Measurements from ENCODE around the gene RABL3. TPM values are rescaled to one million over a fixed set of nuclear protein-coding genes. Genes with fewer than 3 reads are reported as not detected.

The RABL3 gene
- total RNA-seq, 1 experiment from 2014 or later = 3.8 TPM

Other genes starting within 250 kb of the RABL3 start
- 143 and 183 TPM in 2 replicates for gene NDUFB4, start 146.2 kb downstream of the RABL3 start, total RNA-seq (2014; rRNA removed; shearing (Covaris generic); ENCODE audit: low replicate concordance)
- gene HGD, start 60.3 kb downstream of the RABL3 start, total RNA-seq (2014; rRNA removed; shearing (Covaris generic); ENCODE audit: low replicate concordance) = 73.3 and 81.7 TPM in 2 replicates
- gene GTF2E1, start 228 bp upstream of the RABL3 start, total RNA-seq (2014; rRNA removed; shearing (Covaris generic); ENCODE audit: low replicate concordance) = 14.5 and 33.2 TPM in 2 replicates
- gene STXBP5L, start 165.7 kb upstream of the RABL3 start, total RNA-seq (2014; rRNA removed; shearing (Covaris generic); ENCODE audit: low replicate concordance) = not detected in 2 replicates

Data from Caki2 (cell line).